Esophagus muscularis mucosa (tissue), 3 donors: Measurements from ENCODE around the gene GYPC.

Experiments
- EP300 ChIP-seq: sonication (generic); formaldehyde crosslinking; IDR thresholded peaks from one replicate; pipeline ENCODE4 v1.6.1; 2017; ENCODE audit warnings: antibody characterized with exemption
- TF ChIP-seq, protein P1 (sequence below), 3 experiments: fragments of 200-600 bp in 2 of 3; fragments of 450-650 bp in 1 of 3; sonication (generic) in 2 of 3; IDR thresholded peaks; one replicate each; pipeline ENCODE4 v1.5.1; 2017 to 2019; ENCODE audit warnings: antibody characterized with exemption in 3 of 3, mild to moderate bottlenecking in 2 of 3, moderate library complexity in 1 of 3

GRCh38 chr2:126643972-126644371 is 12.0 kb upstream of the GYPC start:
- TF ChIP-seq, protein P1, sequence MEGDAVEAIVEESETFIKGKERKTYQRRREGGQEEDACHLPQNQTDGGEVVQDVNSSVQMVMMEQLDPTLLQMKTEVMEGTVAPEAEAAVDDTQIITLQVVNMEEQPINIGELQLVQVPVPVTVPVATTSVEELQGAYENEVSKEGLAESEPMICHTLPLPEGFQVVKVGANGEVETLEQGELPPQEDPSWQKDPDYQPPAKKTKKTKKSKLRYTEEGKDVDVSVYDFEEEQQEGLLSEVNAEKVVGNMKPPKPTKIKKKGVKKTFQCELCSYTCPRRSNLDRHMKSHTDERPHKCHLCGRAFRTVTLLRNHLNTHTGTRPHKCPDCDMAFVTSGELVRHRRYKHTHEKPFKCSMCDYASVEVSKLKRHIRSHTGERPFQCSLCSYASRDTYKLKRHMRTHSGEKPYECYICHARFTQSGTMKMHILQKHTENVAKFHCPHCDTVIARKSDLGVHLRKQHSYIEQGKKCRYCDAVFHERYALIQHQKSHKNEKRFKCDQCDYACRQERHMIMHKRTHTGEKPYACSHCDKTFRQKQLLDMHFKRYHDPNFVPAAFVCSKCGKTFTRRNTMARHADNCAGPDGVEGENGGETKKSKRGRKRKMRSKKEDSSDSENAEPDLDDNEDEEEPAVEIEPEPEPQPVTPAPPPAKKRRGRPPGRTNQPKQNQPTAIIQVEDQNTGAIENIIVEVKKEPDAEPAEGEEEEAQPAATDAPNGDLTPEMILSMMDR (IDR thresholded peaks at IDR 0.05): no peak
- no peak for TF ChIP-seq EP300
